HepG2 (cell line): Measurements from ENCODE around the gene C3orf22. TPM values are rescaled to one million over a fixed set of nuclear protein-coding genes. Genes with fewer than 3 reads are reported as not detected.
A peak's percentile ranks its signal among the peaks of the same experiment; 100 is the strongest.

Experiments
- ATF5 ChIP-seq: sonication (generic); formaldehyde crosslinking; IDR thresholded peaks from 2 replicates; pipeline ENCODE4 v1.4.0; 2020; ENCODE audit warnings: mild to moderate bottlenecking, low read depth, missing genetic modification reagents
- FOXA3 ChIP-seq: IDR thresholded peaks from 2 replicates; pipeline ENCODE4 v1.6.1; 2016; ENCODE audit warnings: missing genetic modification reagents, missing compliant biosample characterization
- FOXO1 ChIP-seq: sonication (generic); formaldehyde crosslinking; IDR thresholded peaks from 2 replicates; pipeline ENCODE4 v1.4.0; 2020; ENCODE audit warnings: missing genetic modification reagents
- GABPB1 ChIP-seq: IDR thresholded peaks from 2 replicates; pipeline ENCODE4 v1.6.1; 2016; ENCODE audit warnings: mild to moderate bottlenecking, missing genetic modification reagents, moderate library complexity, missing compliant biosample characterization
- MTA3 ChIP-seq: sonication (generic); formaldehyde crosslinking; IDR thresholded peaks from 2 replicates; pipeline ENCODE4 v1.4.0; 2020; ENCODE audit warnings: missing genetic modification reagents
- MYNN ChIP-seq: sonication (generic); formaldehyde crosslinking; IDR thresholded peaks from 2 replicates; pipeline ENCODE4 v1.4.0; 2020; ENCODE audit warnings: mild to moderate bottlenecking, low read depth, missing genetic modification reagents
- NFATC3 ChIP-seq: sonication (generic); formaldehyde crosslinking; IDR thresholded peaks from 2 replicates; pipeline ENCODE4 v1.5.1; 2020; ENCODE audit warnings: mild to moderate bottlenecking, missing genetic modification reagents
- PLRG1 ChIP-seq: fragments of 450-650 bp; conservative IDR thresholded peaks from 2 replicates; pipeline ENCODE4 v1.6.1; 2016
- SALL2 ChIP-seq: sonication (generic); formaldehyde crosslinking; IDR thresholded peaks from 2 replicates; pipeline ENCODE4 v1.8.1; 2023; ENCODE audit warnings: mild to moderate bottlenecking, missing genetic modification reagents, inconsistent platforms
- SCMH1 ChIP-seq: sonication (generic); formaldehyde crosslinking; IDR thresholded peaks from 2 replicates; pipeline ENCODE4 v1.9.0; 2021; ENCODE audit warnings: missing genetic modification reagents, mild to moderate bottlenecking, borderline replicate concordance
- SIX1 ChIP-seq: sonication (generic); formaldehyde crosslinking; IDR thresholded peaks from 2 replicates; pipeline ENCODE4 v1.4.0; 2020; ENCODE audit warnings: missing genetic modification reagents, borderline replicate concordance
- STAT6 ChIP-seq: sonication (generic); formaldehyde crosslinking; IDR thresholded peaks from 2 replicates; pipeline ENCODE4 v1.4.0; 2020; ENCODE audit warnings: missing genetic modification reagents, mild to moderate bottlenecking, borderline replicate concordance
- TARDBP ChIP-seq: sonication (generic); formaldehyde crosslinking; IDR thresholded peaks from 2 replicates; pipeline ENCODE4 v1.8.0; 2022; ENCODE audit warnings: mild to moderate bottlenecking, missing genetic modification reagents
- TFE3 ChIP-seq: IDR thresholded peaks from 2 replicates; pipeline ENCODE4 v1.6.1; 2016
- WIZ ChIP-seq: sonication (generic); formaldehyde crosslinking; IDR thresholded peaks from 2 replicates; pipeline ENCODE4 v1.5.1; 2020; ENCODE audit warnings: mild to moderate bottlenecking, missing genetic modification reagents
- ZBTB33 ChIP-seq: sonication (generic); formaldehyde crosslinking; IDR thresholded peaks from 2 replicates; pipeline ENCODE4 v1.4.0; 2020; ENCODE audit warnings: missing genetic modification reagents
- ZBTB43 ChIP-seq: sonication (generic); formaldehyde crosslinking; conservative IDR thresholded peaks from 2 replicates; pipeline ENCODE4 v1.4.0; 2020; ENCODE audit warnings: missing genetic modification reagents
- ZFP36L1 ChIP-seq: sonication (generic); formaldehyde crosslinking; IDR thresholded peaks from 2 replicates; pipeline ENCODE4 v1.8.0; 2022; ENCODE audit warnings: mild to moderate bottlenecking, missing genetic modification reagents, moderate library complexity
- ZNF230 ChIP-seq: sonication (generic); formaldehyde crosslinking; IDR thresholded peaks from 2 replicates; pipeline ENCODE4 v1.4.0; 2020; ENCODE audit warnings: mild to moderate bottlenecking, missing genetic modification reagents
- ZNF569 ChIP-seq: sonication (generic); formaldehyde crosslinking; IDR thresholded peaks from 2 replicates; pipeline ENCODE4 v1.5.0; 2020; ENCODE audit warnings: mild to moderate bottlenecking, missing genetic modification reagents, moderate library complexity, borderline replicate concordance
- ZNF678 ChIP-seq: sonication (generic); formaldehyde crosslinking; IDR thresholded peaks from 2 replicates; pipeline ENCODE4 v1.4.0; 2020; ENCODE audit warnings: mild to moderate bottlenecking, missing genetic modification reagents
- ZNF777 ChIP-seq: sonication (generic); formaldehyde crosslinking; IDR thresholded peaks from 2 replicates; pipeline ENCODE4 v1.4.0; 2020; ENCODE audit warnings: missing genetic modification reagents
- ZNF891 ChIP-seq: sonication (generic); formaldehyde crosslinking; IDR thresholded peaks from 2 replicates; pipeline ENCODE4 v1.5.0; 2020; ENCODE audit warnings: mild to moderate bottlenecking, missing genetic modification reagents
- polyA plus RNA-seq, 8 experiments: library from polyadenylated mRNA; depleted of rRNA in 3 of 8; stranded (reverse) in 7 of 8; unstranded in 1 of 8; fragments of >200 nt; fragmentation: Illumina TruSeq in 4 of 8; extraction: Trizol in 4 of 8; gene quantifications; 2 replicates each; pipeline versions ENCODE4 v1.2.1 to v1.2.3, GENCODE V29; 2011 to 2016; ENCODE audit warnings: low read depth in 4 of 8, missing spikeins in 1 of 8, mixed read lengths in 1 of 8; ENCODE audit not compliant: insufficient read depth in 1 of 8
- total RNA-seq, 5 experiments: library from RNA; depleted of rRNA; stranded (reverse); fragments of >200 nt; fragmentation: Illumina TruSeq; extraction: Trizol; gene quantifications; 2 replicates each; pipeline ENCODE4 v1.2.3, GENCODE V29; 2016; ENCODE audit warnings: low read depth in 1 of 5

C3orf22 gene
- total and polyA plus RNA-seq, 2 of the 13 experiments (the other 11 are each of a cell fraction or from before 2014, with no cell fraction given): not detected

GRCh38 chr3:126517291-126517951 is 41.3 kb downstream of the C3orf22 start, which contains the start of gene UROC1 (continued):
- TF ChIP-seq ZNF230 (CRISPR knock-in tag) (no peak), GABPB1 (CRISPR knock-in tag) (peak; percentile 38; the same call in 1 of the 2 replicates), ZNF678 (0 out of 2 replicates have a peak, but pooled peaks have one; percentile 23), WIZ (CRISPR knock-in tag) (no peak; the same call in 1 of the 2 replicates), FOXA3 (CRISPR knock-in tag) (peak; percentile 84), MTA3 (CRISPR knock-in tag) (no peak), TARDBP (CRISPR knock-in tag) (peak; percentile 55; the same call in 1 of the 2 replicates), ZNF891 (no peak; the same call in 1 of the 2 replicates), TFE3 (CRISPR knock-in tag) (no peak), ZBTB43 (no peak), SIX1 (no peak), PLRG1 (no peak), ATF5 (CRISPR knock-in tag) (no peak), MYNN (no peak), NFATC3 (CRISPR knock-in tag) (no peak), ZFP36L1 (CRISPR knock-in tag) (no peak), SCMH1 (CRISPR knock-in tag) (no peak), ZNF777 (CRISPR knock-in tag) (no peak), FOXO1 (CRISPR knock-in tag) (peak; percentile 87), ZNF569 (CRISPR knock-in tag) (0 out of 2 replicates have a peak, but pooled peaks have one; percentile 45), STAT6 (no peak), SALL2 (CRISPR knock-in tag) (no peak), ZBTB33 (CRISPR knock-in tag) (no peak)
